ENCODE measurements around the gene GID8. TPM values are rescaled to one million over a fixed set of nuclear protein-coding genes. Genes with fewer than 3 reads are reported as not detected.

The GID8 gene
- total and polyA plus RNA-seq, 2 of the 4 experiments (the other 2 are of a cell fraction): 21.5 to 33.9 TPM

- BruUV-seq (replicated peaks): no TSS peak
- H2BK120ac ChIP-seq (ENCODE audit: low read depth, low read length): no peak overlapping the region
- H3K27me3 ChIP-seq (ENCODE audit: control insufficient read depth, insufficient read depth, low read length): no peaks in the 10 kb centered on the region
- H3K56ac ChIP-seq (ENCODE audit: extremely low read depth, insufficient read depth, low read length): no peak overlapping the region
- no peak overlapping the region for H3K14ac ChIP-seq (replicated peaks; ENCODE audit: low read depth, low read length)
- peaks cover 52% of the 10 kb centered on the region for H3K36me3 ChIP-seq (ENCODE audit: control insufficient read depth, insufficient read depth, low read length)
- ChIA-PET CTCF (no interaction called here), POLR2A (ENCODE audit: unreplicated experiment) (no interaction called here)
- ATAC-seq (ENCODE audit: low read depth): no peak
- peaks cover 25 to 77% of the 10 kb centered on the region in 2 experiments for H3K79me1 ChIP-seq (ENCODE audit: low read depth in 1 of 2, low read length in 2 of 2)
- H3K4me3 ChIP-seq (ENCODE audit: insufficient read depth, low read depth, low read length): no peak overlapping the region
- H3K18ac ChIP-seq (ENCODE audit: low read depth, low read length): no peak overlapping the region
- intact Hi-C loops (cut with micrococcal nuclease) (no loop called here), in situ Hi-C loops (cut with MboI; ENCODE audit: low sequenced_read_pairs) (no loop called here), dilution Hi-C loops (cut with HindIII; ENCODE audit: low sequenced_read_pairs, unreplicated experiment) (no loop called here)
- no peak overlapping the region for H3K9ac ChIP-seq (ENCODE audit: low read depth, low read length)
- H3K4me2 ChIP-seq (ENCODE audit: low read depth, low read length): no peak overlapping the region
- peaks cover 2% of the 10 kb centered on the region; the same call in 1 of the 2 replicates for H3K9me3 ChIP-seq (ENCODE audit: control insufficient read depth, insufficient read depth, low read length)
- no peak overlapping the region for H2AK5ac ChIP-seq (ENCODE audit: low read depth, low read length)
- peaks cover 43% of the 10 kb centered on the region for H4K20me1 ChIP-seq (ENCODE audit: insufficient read depth, low read length)
- no peak overlapping the region for H4K8ac ChIP-seq (ENCODE audit: low read depth in 2 of 2, low read length in 2 of 2)
- 100% methylated on average over 1 of the region's 8 CpGs; no CpG with 5 or more reads in 1 of the 2 experiments for WGBS, 2 experiments (ENCODE audit: extremely low coverage in 2 of 2, insufficient read length in 1 of 2)
- no peak overlapping the region for H2BK20ac ChIP-seq (ENCODE audit: low read depth, low read length)
- peaks cover 12% of the 10 kb centered on the region; the same call in 1 of the 2 replicates for H3K9me1 ChIP-seq (ENCODE audit: insufficient read depth, low read length)
- no peak overlapping the region for H3K4ac ChIP-seq (ENCODE audit: low read depth, low read length)
- H3K27ac ChIP-seq (ENCODE audit: insufficient read depth, low read length): no peak overlapping the region
- H4K91ac ChIP-seq (ENCODE audit: insufficient read depth, low read depth, low read length): no peak overlapping the region
- H2AFZ ChIP-seq (replicated peaks; ENCODE audit: low read length, poor library complexity): no peak overlapping the region
- H4K5ac ChIP-seq (ENCODE audit: low read depth, low read length): no peak overlapping the region
- H2BK15ac ChIP-seq (ENCODE audit: low read depth, low read length): no peak overlapping the region
- H2AK9ac ChIP-seq (replicated peaks; ENCODE audit: low read depth, low read length, poor library complexity): no peak overlapping the region
- H3K23ac ChIP-seq (ENCODE audit: low read depth, low read length): no peak overlapping the region
- DNase-seq: no peak
- H2BK5ac ChIP-seq (ENCODE audit: low read depth, low read length, poor library complexity, severe bottlenecking): no peak overlapping the region
- H3K4me1 ChIP-seq (ENCODE audit: control insufficient read depth, insufficient read depth, low read length): peaks cover 8% of the 10 kb centered on the region
- TF ChIP-seq RAD21 (IDR thresholded peaks at IDR 0.05; ENCODE audit: low read length): no peak
- TF ChIP-seq RFX5 (IDR thresholded peaks at IDR 0.05; ENCODE audit: low read depth, low read length): no peak
- TF ChIP-seq FOS (IDR thresholded peaks at IDR 0.05; ENCODE audit: low read depth, low read length): no peak
- TF ChIP-seq BHLHE40 (IDR thresholded peaks at IDR 0.05; ENCODE audit: low read depth, low read length): no peak
- TF ChIP-seq CTCF (conservative IDR thresholded peaks at IDR 0.05; ENCODE audit: low read depth, low read length): no peak
Observed at GRCh38 chr20:62944184-62944583, 6.2 kb downstream of the GID8 start.

All from IMR-90 (cell line).